HG02970 (cell line): ENCODE data around the gene ERC2.

Experiments used
- ATAC-seq: cut with Tn5 transposase; IDR thresholded peaks from one replicate; pipeline ENCODE4 v1.9.1; 2021; ENCODE audit warnings: mild to moderate bottlenecking, moderate library complexity, moderate number of reproducible peaks; ENCODE audit not compliant: unreplicated experiment, low FRiP score

The ERC2 gene

GRCh38 chr3:56428667-56429066, 39.6 kb downstream of the ERC2 start:
- no peak for ATAC-seq

GRCh38 chr3:56424885-56425284, 43.4 kb downstream of the ERC2 start:
- no peak for ATAC-seq

- no peak for ATAC-seq
Measured at GRCh38 chr3:56424336-56424735, 43.9 kb downstream of the ERC2 start.

- no peak for ATAC-seq
Measured at GRCh38 chr3:56423661-56424099, 44.6 kb downstream of the ERC2 start.

- no peak for ATAC-seq
Measured at GRCh38 chr3:56422316-56422715, 46.0 kb downstream of the ERC2 start.

- ATAC-seq = no peak
Measured at GRCh38 chr3:56421205-56421604, 47.1 kb downstream of the ERC2 start.

GRCh38 chr3:56415652-56416051, 52.6 kb downstream of the ERC2 start:
- ATAC-seq = no peak

- no peak for ATAC-seq
Measured at GRCh38 chr3:56413911-56414310, 54.4 kb downstream of the ERC2 start.

GRCh38 chr3:56411166-56411565, 57.1 kb downstream of the ERC2 start:
- ATAC-seq = no peak

GRCh38 chr3:56410576-56410975, 57.7 kb downstream of the ERC2 start:
- no peak for ATAC-seq

- ATAC-seq = no peak
Measured at GRCh38 chr3:56409790-56410189, 58.5 kb downstream of the ERC2 start.

- ATAC-seq = no peak
Measured at GRCh38 chr3:56408761-56409196, 59.5 kb downstream of the ERC2 start.

- no peak for ATAC-seq
Measured at GRCh38 chr3:56406826-56407515, 61.3 kb downstream of the ERC2 start.

- ATAC-seq = no peak
Measured at GRCh38 chr3:56404884-56405283, 63.4 kb downstream of the ERC2 start.

GRCh38 chr3:56398659-56399058, 69.6 kb downstream of the ERC2 start:
- no peak for ATAC-seq

GRCh38 chr3:56397798-56398197, 70.5 kb downstream of the ERC2 start:
- ATAC-seq = no peak

GRCh38 chr3:56389183-56389830, 79.0 kb downstream of the ERC2 start:
- ATAC-seq = no peak

- no peak for ATAC-seq
Measured at GRCh38 chr3:56383092-56383491, 85.2 kb downstream of the ERC2 start.

- no peak for ATAC-seq
Measured at GRCh38 chr3:56379723-56380287, 88.5 kb downstream of the ERC2 start.

- ATAC-seq = no peak
Measured at GRCh38 chr3:56375654-56376053, 92.6 kb downstream of the ERC2 start.

GRCh38 chr3:56373386-56373785, 94.9 kb downstream of the ERC2 start:
- ATAC-seq = no peak
